Cardiac muscle cell (in vitro differentiated cells and primary cell): ENCODE measurements around the gene CCN2. TPM values are rescaled to one million over a fixed set of nuclear protein-coding genes. Genes with fewer than 3 reads are reported as not detected.
A peak's percentile ranks its signal among the peaks of the same experiment; 100 is the strongest.

Experiments
- DNase-seq, 2 donors: peaks; one replicate each; pipeline versions ENCODE4 v3.0.0 to v3.0.0-alpha.2; 2010 to 2017; ENCODE audit warnings: low read depth in 1 of 2, low spot score in 1 of 2
- H3K27ac ChIP-seq: fragments of 200-600 bp; sonication (generic); 2 replicates; pipeline ENCODE4 v1.5.1; 2016
- H3K27me3 ChIP-seq: fragments of 200-600 bp; sonication (generic); 2 replicates; pipeline ENCODE4 v1.6.0; 2016; ENCODE audit warnings: control low read depth
- H3K36me3 ChIP-seq: fragments of 200-600 bp; sonication (generic); 2 replicates; pipeline ENCODE4 v1.5.1; 2016; ENCODE audit warnings: control low read depth
- H3K4me1 ChIP-seq: fragments of 200-600 bp; sonication (generic); 2 replicates; pipeline ENCODE4 v1.8.1; 2017; ENCODE audit warnings: low read depth, mild to moderate bottlenecking, mixed run types
- H3K4me3 ChIP-seq: fragments of 200-600 bp; sonication (generic); 2 replicates; pipeline ENCODE4 v1.5.1; 2016; ENCODE audit warnings: mild to moderate bottlenecking
- H3K9me3 ChIP-seq: fragments of 200-600 bp; sonication (generic); 2 replicates; pipeline ENCODE4 v1.5.1; 2017; ENCODE audit warnings: low read depth, mild to moderate bottlenecking, control low read depth
- polyA plus RNA-seq: library from polyadenylated mRNA; unstranded; fragments of >200 nt; fragmentation: Nextera tagmentation; extraction: Ambion mirVana; gene quantifications from 2 replicates; pipeline ENCODE4 v1.2.1, GENCODE V29; 2016
- total RNA-seq: library from RNA; depleted of rRNA; stranded (reverse); fragments of >200 nt; gene quantifications from 2 replicates; pipeline ENCODE4 v1.2.3, GENCODE V29; 2016
- TF ChIP-seq, protein P1 (sequence below): IDR thresholded peaks from 2 replicates; pipeline ENCODE4 v1.5.1; 2012; ENCODE audit warnings: low read depth, mild to moderate bottlenecking, low read length

Gene CCN2
- total and polyA plus RNA-seq, 2 experiments from 2014 or later, result 20.1 to 44.3 TPM

DNA sequence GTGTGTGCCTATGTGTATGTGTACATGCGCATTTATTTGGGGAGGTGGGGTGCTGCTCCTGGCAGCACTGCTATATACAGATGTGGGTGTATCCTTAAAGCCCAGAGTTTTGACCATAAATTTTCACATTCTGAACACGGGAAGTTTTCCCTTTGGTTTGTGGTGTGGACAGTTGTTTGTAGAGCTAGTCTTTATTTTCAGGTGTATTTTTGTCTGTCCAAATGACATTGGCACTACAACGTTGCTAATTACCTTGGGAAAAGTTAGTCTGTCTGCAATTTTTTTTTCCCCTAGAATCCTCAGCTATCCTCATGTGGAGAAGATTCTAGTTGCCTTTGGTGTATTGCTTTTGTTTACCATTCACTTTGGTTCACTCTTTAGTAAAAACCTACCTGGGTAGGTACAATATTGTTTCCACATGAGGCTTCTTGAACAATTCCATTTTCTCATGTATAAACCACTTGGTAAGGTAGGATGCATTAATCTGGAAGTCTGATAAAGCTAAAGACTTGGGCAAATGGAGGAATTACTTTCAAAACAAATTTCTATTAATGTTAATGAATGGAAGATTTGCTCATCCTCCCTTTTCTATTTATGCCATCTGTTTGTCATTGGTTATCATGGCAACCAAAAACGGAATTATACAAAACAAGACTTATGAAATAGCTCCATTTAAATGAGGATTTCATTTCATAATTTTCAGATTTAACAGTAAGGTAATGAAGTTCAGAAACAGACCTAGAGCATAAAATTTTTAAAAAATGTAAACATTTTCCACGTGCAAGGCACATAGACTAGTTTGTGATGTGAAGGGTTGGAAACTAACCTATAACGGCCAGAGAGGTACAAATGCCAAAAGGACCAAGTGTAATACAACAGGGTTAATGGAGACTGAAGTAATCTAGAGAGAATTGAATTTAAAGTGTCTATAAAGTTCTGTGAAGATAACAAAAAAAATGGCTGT is 3.9 kb downstream of the CCN2 start:
- no peak overlapping the region for H3K4me3 ChIP-seq
- peak in 1 of 2 donors; percentile 74 for DNase-seq

DNA sequence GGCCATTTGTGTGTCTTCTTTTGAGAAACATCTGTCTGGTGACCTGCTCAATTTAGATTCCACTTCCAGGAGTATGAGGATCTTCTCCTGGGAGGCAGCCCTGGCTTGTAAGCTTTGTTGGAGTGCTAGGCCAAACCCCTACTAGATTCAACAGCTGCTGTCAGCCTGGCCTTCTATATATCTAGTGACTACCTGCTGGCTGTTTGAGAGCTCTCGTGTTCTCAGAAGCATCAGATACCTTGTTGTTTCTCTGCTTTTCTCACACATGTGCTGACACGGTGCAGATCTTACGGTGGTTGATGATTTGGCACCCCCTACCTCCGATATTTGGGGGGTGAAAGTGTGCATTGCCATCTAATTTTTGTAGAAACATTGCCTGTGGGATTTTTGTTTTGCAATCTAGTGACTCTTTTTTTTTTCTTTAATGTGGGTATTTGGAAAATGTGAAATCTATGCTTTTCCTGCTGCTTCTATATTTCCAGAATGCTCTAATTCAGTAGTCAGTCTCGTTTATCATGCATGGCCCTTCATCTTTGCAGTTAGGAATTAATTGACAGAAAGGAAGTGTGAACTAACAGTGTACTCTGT is 4.7 kb downstream of the CCN2 start:
- Histone ChIP-seq H3K4me1 (peaks cover 1% of the 10 kb centered on the region), H3K36me3 (no peaks in the 10 kb centered on the region), H3K27me3 (no peaks in the 10 kb centered on the region), H3K27ac (no peak overlapping the region), H3K9me3 (no peaks in the 10 kb centered on the region), H3K4me3 (no peak overlapping the region)
- TF ChIP-seq, protein P1, sequence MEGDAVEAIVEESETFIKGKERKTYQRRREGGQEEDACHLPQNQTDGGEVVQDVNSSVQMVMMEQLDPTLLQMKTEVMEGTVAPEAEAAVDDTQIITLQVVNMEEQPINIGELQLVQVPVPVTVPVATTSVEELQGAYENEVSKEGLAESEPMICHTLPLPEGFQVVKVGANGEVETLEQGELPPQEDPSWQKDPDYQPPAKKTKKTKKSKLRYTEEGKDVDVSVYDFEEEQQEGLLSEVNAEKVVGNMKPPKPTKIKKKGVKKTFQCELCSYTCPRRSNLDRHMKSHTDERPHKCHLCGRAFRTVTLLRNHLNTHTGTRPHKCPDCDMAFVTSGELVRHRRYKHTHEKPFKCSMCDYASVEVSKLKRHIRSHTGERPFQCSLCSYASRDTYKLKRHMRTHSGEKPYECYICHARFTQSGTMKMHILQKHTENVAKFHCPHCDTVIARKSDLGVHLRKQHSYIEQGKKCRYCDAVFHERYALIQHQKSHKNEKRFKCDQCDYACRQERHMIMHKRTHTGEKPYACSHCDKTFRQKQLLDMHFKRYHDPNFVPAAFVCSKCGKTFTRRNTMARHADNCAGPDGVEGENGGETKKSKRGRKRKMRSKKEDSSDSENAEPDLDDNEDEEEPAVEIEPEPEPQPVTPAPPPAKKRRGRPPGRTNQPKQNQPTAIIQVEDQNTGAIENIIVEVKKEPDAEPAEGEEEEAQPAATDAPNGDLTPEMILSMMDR, result no peak
- DNase-seq, result peak in 1 of 2 donors; percentile 65

More for the DNA sequence above, 3.9 kb downstream of the CCN2 start:
- peaks cover 8% of the 10 kb centered on the region for H3K4me1 ChIP-seq
- no peaks in the 10 kb centered on the region for H3K9me3 ChIP-seq
- no peaks in the 10 kb centered on the region for H3K27me3 ChIP-seq
- TF ChIP-seq, protein P1, result no peak
- H3K27ac ChIP-seq, result no peak overlapping the region
- no peaks in the 10 kb centered on the region for H3K36me3 ChIP-seq

DNA sequence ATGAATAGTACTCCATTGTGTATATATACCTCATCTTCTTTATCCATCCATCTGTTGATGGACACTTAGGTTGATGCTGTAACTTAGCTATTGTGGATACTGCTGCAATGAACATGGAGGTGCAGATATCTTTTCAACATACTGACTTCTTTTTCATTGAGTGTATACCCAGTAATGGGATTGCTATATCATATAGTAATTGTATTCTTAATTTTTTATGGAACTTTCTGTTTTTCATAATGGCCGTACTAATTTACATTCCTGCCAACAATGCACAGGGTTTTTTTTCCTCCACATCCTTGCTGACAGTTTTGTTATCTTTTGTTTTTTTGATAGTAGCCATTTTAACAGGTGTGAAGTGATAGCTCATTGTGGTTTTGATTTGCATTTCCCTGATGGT is 5.2 kb downstream of the CCN2 start:
- TF ChIP-seq, protein P1, result no peak
- H3K27me3 ChIP-seq, result no peaks in the 10 kb centered on the region
- H3K36me3 ChIP-seq, result no peaks in the 10 kb centered on the region
- H3K9me3 ChIP-seq, result no peaks in the 10 kb centered on the region
- H3K27ac ChIP-seq, result no peak overlapping the region
- H3K4me1 ChIP-seq, result no peaks in the 10 kb centered on the region
- no peak overlapping the region for H3K4me3 ChIP-seq
- no peak for DNase-seq

DNA sequence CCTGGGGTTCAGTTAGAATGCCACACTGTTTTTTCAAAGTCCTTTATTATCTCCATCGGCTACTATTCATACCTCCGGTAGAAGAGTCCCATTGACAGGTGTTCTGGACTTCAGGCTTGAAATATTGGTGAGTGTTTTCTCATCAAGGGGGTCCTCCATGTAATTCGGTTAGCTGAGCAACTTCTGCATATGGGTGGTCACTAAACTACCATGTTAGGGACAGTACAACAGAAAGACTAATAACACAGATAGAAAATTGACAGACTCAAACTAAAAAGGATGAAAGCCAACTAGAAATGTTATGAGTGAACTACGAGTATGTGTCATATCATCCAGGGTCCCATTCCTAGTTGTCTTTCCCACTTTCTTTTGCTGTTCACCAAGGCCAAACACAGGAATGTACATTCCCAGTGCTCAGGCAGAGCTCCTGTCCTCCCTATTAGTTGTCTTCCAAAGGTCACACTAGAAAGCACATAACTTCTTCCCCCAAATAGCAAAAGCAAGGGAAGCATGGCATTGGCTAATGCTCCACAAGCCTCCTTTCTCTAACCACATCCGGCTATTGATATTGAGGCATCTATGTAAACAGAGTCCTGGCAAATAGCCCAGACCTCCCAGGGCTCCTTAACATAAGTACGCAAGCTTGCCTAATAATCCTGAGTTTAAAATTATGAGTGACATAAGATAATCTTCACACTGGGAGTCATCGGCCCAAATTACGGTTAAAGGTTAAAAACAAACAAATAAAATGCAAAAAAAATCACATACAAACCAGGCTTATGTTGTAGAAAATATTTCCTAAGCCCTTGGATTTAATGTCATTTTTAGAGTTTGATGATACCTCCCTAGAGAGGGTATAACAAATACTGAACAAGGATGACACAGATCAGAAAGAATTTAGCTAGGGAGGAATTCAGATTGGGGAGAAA is 13.2 kb downstream of the CCN2 start:
- DNase-seq, result peak in 1 of 2 donors; percentile 99
- H3K36me3 ChIP-seq, result no peaks in the 10 kb centered on the region
- H3K9me3 ChIP-seq, result no peaks in the 10 kb centered on the region
- H3K27me3 ChIP-seq, result no peaks in the 10 kb centered on the region
- H3K4me3 ChIP-seq, result no peak overlapping the region
- no peaks in the 10 kb centered on the region for H3K4me1 ChIP-seq
- H3K27ac ChIP-seq, result no peak overlapping the region
- TF ChIP-seq, protein P1, result no peak

DNA sequence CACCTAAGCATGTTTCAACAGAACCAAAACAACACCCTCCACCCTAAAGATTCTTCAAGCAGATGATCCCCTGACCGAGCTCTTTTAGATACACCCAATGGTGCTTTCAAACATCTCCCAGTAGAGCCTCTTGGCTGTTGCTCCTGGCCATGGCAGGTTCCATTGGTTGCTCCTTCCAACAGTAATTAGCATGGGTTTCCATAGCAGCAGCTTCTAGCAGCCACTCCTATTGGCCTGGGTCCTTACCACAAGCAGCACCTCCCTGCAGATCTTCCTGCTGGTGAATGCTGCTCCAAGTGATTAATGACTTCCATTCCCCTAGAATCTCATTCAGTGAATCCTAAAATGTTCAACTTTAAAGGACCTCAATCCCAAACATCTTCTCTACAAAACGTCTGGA is 13.9 kb downstream of the CCN2 start:
- DNase-seq, result peak in 1 of 2 donors; percentile 32
- no peaks in the 10 kb centered on the region for H3K9me3 ChIP-seq
- TF ChIP-seq, protein P1, result no peak

More for the DNA sequence above, 13.9 kb downstream of the CCN2 start:
- Histone ChIP-seq H3K4me1 (no peaks in the 10 kb centered on the region), H3K27ac (no peak overlapping the region), H3K4me3 (no peak overlapping the region), H3K36me3 (no peaks in the 10 kb centered on the region), H3K27me3 (no peaks in the 10 kb centered on the region)
